ENCODE data around the gene PPP2R3C. TPM values are rescaled to one million over a fixed set of nuclear protein-coding genes. Genes with fewer than 3 reads are reported as not detected.
A peak's percentile ranks its signal among the peaks of the same experiment; 100 is the strongest.

PPP2R3C gene
- total and polyA plus RNA-seq, 2 of the 13 experiments (the other 11 are each of a cell fraction or from before 2014, with no cell fraction given) = 63.4 to 102 TPM

- ChIA-PET POLR2A (interaction anchor here (0.6 to 4.5 kb wide), 20 partner anchors 9 to 703 kb away, joined by 3 to 78 read pairs (median 8); partner anchors contain the start of genes BRMS1L, FAM177A1, NFKBIA and PSMA6), CTCF (ENCODE audit: low intra/inter-chr PET ratio, low total read pairs) (no interaction called here)
- peak; percentile 69 for DNase-seq (ENCODE audit: low spot score)
- H3K9me3 ChIP-seq (ENCODE audit: low read length) = no peaks in the 10 kb centered on the region
- H3K4me3 ChIP-seq (replicated peaks in 1 of 3; ENCODE audit: insufficient read depth in 1 of 3, low read depth in 2 of 3, low read length in 3 of 3) = peak overlapping the region; percentile 82 to 97 (median 86)
- 1% methylated on average over 23 of the region's 23 CpGs for WGBS (ENCODE audit: low lambda C conversion rate)
- H3K4me2 ChIP-seq (ENCODE audit: low read depth, low read length) = peak overlapping the region; percentile 86
- peak overlapping the region; percentile 91 for H3K27ac ChIP-seq (ENCODE audit: extremely low read length, insufficient read depth, low read length)
- peaks cover 60% of the 10 kb centered on the region for H3K4me1 ChIP-seq (ENCODE audit: insufficient read depth, low read length)
- H3K27me3 ChIP-seq (ENCODE audit: control insufficient read depth in 1 of 2, insufficient read depth in 2 of 2, low read length in 2 of 2) = peaks cover 0 to 5% of the 10 kb centered on the region in 2 experiments; a peak in 2 of 5 replicates
- no peaks in the 10 kb centered on the region for H4K20me1 ChIP-seq (ENCODE audit: insufficient read depth, low read length)
- peak overlapping the region; percentile 94 for H2AFZ ChIP-seq (ENCODE audit: low read length)
- no peaks in the 10 kb centered on the region; a peak in 2 of 5 replicates for H3K36me3 ChIP-seq (replicated peaks in 1 of 2; ENCODE audit: control insufficient read depth in 1 of 2, insufficient read depth in 2 of 2, low read length in 2 of 2)
- peaks cover 38% of the 10 kb centered on the region for H3K79me2 ChIP-seq (ENCODE audit: insufficient read depth, low read length)
- FAIRE-seq = no peak
- in situ Hi-C loops (cut with HindIII; ENCODE audit: extremely low pct_ligation_motif_present, low pct_unique_long_range_greater_than_20kb) = loop anchor here (5.0 kb wide), 1 partner anchor 284 kb away; no protein-coding TSS in a partner anchor
- intact Hi-C loops (cut with micrococcal nuclease; ENCODE audit: unreplicated experiment) = loop anchor here (1.0 to 10.0 kb wide), 7 partner anchors 77 to 682 kb away; partner anchors contain the start of genes FAM177A1, PSMA6, RALGAPA1 and SRP54
- peak overlapping the region; percentile 90 for H3K9ac ChIP-seq (ENCODE audit: insufficient read depth, low read depth, low read length)
- peak; percentile 65 for ATAC-seq
- TSS peak; percentile 66 for BruUV-seq (replicated peaks)
- TF ChIP-seq, protein P1, sequence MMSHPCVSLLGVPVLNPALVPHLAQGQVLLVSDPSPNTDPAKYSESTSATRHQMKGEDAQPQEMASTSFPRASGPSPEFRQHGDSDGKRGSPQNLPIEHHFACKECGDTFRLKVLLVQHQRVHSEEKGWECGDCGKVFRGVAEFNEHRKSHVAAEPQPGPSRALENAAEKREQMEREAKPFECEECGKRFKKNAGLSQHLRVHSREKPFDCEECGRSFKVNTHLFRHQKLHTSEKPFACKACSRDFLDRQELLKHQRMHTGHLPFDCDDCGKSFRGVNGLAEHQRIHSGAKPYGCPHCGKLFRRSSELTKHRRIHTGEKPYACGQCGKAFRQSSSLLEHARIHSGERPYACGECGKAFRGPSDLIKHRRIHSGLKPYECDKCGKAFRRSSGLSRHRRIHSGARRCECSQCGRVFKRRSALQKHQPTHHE (CRISPR knock-in tag; IDR thresholded peaks at IDR 0.05; ENCODE audit: borderline replicate concordance) = no peak; the same call in 1 of the 2 replicates
- TF ChIP-seq TAF1 (CRISPR knock-in tag; IDR thresholded peaks at IDR 0.05) (peak; percentile 16), TOPORS (CRISPR knock-in tag; IDR thresholded peaks at IDR 0.05) (0 out of 2 replicates have a peak, but pooled peaks have one; percentile 41), MLXIP (CRISPR knock-in tag; IDR thresholded peaks at IDR 0.05; ENCODE audit: borderline replicate concordance) (no peak), ZNF570 (CRISPR knock-in tag; IDR thresholded peaks at IDR 0.05; ENCODE audit: borderline replicate concordance) (peak; percentile 51; the same call in 1 of the 2 replicates), KLF11 (CRISPR knock-in tag; IDR thresholded peaks at IDR 0.05) (0 out of 2 replicates have a peak, but pooled peaks have one; percentile 7), ZNF256 (CRISPR knock-in tag; conservative IDR thresholded peaks at IDR 0.05) (no peak), ZNF274 (CRISPR knock-in tag; IDR thresholded peaks at IDR 0.05) (no peak), ZNF713 (CRISPR knock-in tag; IDR thresholded peaks at IDR 0.05) (no peak), TFAP4 (IDR thresholded peaks at IDR 0.05; ENCODE audit: borderline replicate concordance, low read depth) (peak; percentile 77; the same call in 1 of the 2 replicates), ZNF678 (CRISPR knock-in tag; IDR thresholded peaks at IDR 0.05) (peak; percentile 90; the same call in 1 of the 2 replicates)
- TF ChIP-seq, protein P2, sequence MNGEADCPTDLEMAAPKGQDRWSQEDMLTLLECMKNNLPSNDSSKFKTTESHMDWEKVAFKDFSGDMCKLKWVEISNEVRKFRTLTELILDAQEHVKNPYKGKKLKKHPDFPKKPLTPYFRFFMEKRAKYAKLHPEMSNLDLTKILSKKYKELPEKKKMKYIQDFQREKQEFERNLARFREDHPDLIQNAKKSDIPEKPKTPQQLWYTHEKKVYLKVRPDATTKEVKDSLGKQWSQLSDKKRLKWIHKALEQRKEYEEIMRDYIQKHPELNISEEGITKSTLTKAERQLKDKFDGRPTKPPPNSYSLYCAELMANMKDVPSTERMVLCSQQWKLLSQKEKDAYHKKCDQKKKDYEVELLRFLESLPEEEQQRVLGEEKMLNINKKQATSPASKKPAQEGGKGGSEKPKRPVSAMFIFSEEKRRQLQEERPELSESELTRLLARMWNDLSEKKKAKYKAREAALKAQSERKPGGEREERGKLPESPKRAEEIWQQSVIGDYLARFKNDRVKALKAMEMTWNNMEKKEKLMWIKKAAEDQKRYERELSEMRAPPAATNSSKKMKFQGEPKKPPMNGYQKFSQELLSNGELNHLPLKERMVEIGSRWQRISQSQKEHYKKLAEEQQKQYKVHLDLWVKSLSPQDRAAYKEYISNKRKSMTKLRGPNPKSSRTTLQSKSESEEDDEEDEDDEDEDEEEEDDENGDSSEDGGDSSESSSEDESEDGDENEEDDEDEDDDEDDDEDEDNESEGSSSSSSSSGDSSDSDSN (CRISPR knock-in tag; IDR thresholded peaks at IDR 0.05) = no peak; the same call in none of the 2 replicates
- TF ChIP-seq, protein P3, sequence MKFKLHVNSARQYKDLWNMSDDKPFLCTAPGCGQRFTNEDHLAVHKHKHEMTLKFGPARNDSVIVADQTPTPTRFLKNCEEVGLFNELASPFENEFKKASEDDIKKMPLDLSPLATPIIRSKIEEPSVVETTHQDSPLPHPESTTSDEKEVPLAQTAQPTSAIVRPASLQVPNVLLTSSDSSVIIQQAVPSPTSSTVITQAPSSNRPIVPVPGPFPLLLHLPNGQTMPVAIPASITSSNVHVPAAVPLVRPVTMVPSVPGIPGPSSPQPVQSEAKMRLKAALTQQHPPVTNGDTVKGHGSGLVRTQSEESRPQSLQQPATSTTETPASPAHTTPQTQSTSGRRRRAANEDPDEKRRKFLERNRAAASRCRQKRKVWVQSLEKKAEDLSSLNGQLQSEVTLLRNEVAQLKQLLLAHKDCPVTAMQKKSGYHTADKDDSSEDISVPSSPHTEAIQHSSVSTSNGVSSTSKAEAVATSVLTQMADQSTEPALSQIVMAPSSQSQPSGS (CRISPR knock-in tag; IDR thresholded peaks at IDR 0.05) = no peak
Observed at GRCh38 chr14:35122696-35123387, 1.1 kb upstream of the PPP2R3C start.
